IMR-90 (cell line): ENCODE results near the gene UBE2M. TPM values are rescaled to one million over a fixed set of nuclear protein-coding genes. Genes with fewer than 3 reads are reported as not detected.

Source experiments
- ATAC-seq: fragments of 200-7000 bp; cut with Tn5 transposase; 2 replicates; pipeline ENCODE4 v1.9.1; 2020; ENCODE audit warnings: low read depth, mild to moderate bottlenecking, moderate library complexity
- BruUV-seq: library from RNA; stranded (reverse); fragments of 400-500 nt; replicated peaks from 2 replicates; lab custom pipeline; 2021; lab: Mats Ljungman, UMichigan
- CTCF ChIA-PET: fragments of 300-600 bp; formaldehyde crosslinking; extraction: SDS; loops from one replicate; lab custom pipeline; 2021; ENCODE audit warnings: antibody characterized with exemption; lab: Yijun Ruan, JAX
- POLR2A ChIA-PET: fragments of 300-600 bp; sonication (Branson Sonifier 250); formaldehyde crosslinking; loops from one replicate; lab custom pipeline; 2022; ENCODE audit warnings: antibody characterized with exemption; ENCODE audit not compliant: unreplicated experiment; lab: Charles Lee
- DNase-seq: peaks from one replicate; pipeline ENCODE4 v3.0.0; 2013
- H2AFZ ChIP-seq: replicated peaks from 2 replicates; pipeline ENCODE3; 2013; ENCODE audit warnings: low read length, mild to moderate bottlenecking; ENCODE audit not compliant: poor library complexity
- H2AK5ac ChIP-seq: 2 replicates; pipeline ENCODE4 v1.6.1; 2013; ENCODE audit warnings: low read depth, low read length, inconsistent platforms
- H2AK9ac ChIP-seq: replicated peaks from 2 replicates; pipeline ENCODE3; 2013; ENCODE audit warnings: mild to moderate bottlenecking, low read depth, low read length, moderate library complexity; ENCODE audit not compliant: poor library complexity
- H2BK120ac ChIP-seq: 2 replicates; pipeline ENCODE4 v1.6.1; 2013; ENCODE audit warnings: low read depth, low read length, inconsistent platforms
- H2BK15ac ChIP-seq: 3 replicates; pipeline ENCODE4 v1.6.1; 2013; ENCODE audit warnings: low read depth, low read length, inconsistent platforms
- H2BK20ac ChIP-seq: 2 replicates; pipeline ENCODE4 v1.6.1; 2013; ENCODE audit warnings: low read depth, mild to moderate bottlenecking, inconsistent platforms, low read length, moderate library complexity
- H2BK5ac ChIP-seq: 2 replicates; pipeline ENCODE4 v1.6.1; 2013; ENCODE audit warnings: mild to moderate bottlenecking, low read depth, low read length, inconsistent platforms; ENCODE audit not compliant: poor library complexity, severe bottlenecking
- H3K14ac ChIP-seq: replicated peaks from 2 replicates; pipeline ENCODE4 v1.6.1; 2013; ENCODE audit warnings: low read depth, low read length, inconsistent platforms
- H3K18ac ChIP-seq: 2 replicates; pipeline ENCODE4 v1.6.1; 2013; ENCODE audit warnings: low read depth, low read length, control low read depth
- H3K23ac ChIP-seq: 2 replicates; pipeline ENCODE4 v1.6.1; 2013; ENCODE audit warnings: low read depth, low read length, inconsistent platforms
- H3K27ac ChIP-seq: 2 replicates; pipeline ENCODE4 v1.5.1; 2013; ENCODE audit warnings: mild to moderate bottlenecking, control low read depth, low read length; ENCODE audit not compliant: insufficient read depth
- H3K27me3 ChIP-seq: 2 replicates; pipeline ENCODE4 v1.6.1; 2013; ENCODE audit warnings: low read length; ENCODE audit not compliant: control insufficient read depth, insufficient read depth
- H3K36me3 ChIP-seq: 2 replicates; pipeline ENCODE4 v1.6.1; 2013; ENCODE audit warnings: low read length, mixed read lengths; ENCODE audit not compliant: control insufficient read depth, insufficient read depth
- H3K4ac ChIP-seq: 2 replicates; pipeline ENCODE4 v1.6.1; 2013; ENCODE audit warnings: low read depth, low read length, inconsistent platforms
- H3K4me1 ChIP-seq: 2 replicates; pipeline ENCODE4 v1.6.1; 2013; ENCODE audit warnings: low read length, mixed read lengths; ENCODE audit not compliant: control insufficient read depth, insufficient read depth
- H3K4me2 ChIP-seq: 2 replicates; pipeline ENCODE4 v1.6.1; 2013; ENCODE audit warnings: low read depth, mild to moderate bottlenecking, control low read depth, low read length, moderate library complexity
- H3K4me3 ChIP-seq: 2 replicates; pipeline ENCODE4 v1.5.1; 2013; ENCODE audit warnings: low read depth, mild to moderate bottlenecking, control low read depth, low read length, moderate library complexity; ENCODE audit not compliant: insufficient read depth
- H3K56ac ChIP-seq: 2 replicates; pipeline ENCODE4 v1.6.1; 2013; ENCODE audit warnings: low read length, inconsistent platforms; ENCODE audit not compliant: insufficient read depth; ENCODE audit errors: extremely low read depth
- H3K79me1 ChIP-seq, 2 experiments: 2 replicates each; pipeline ENCODE4 v1.6.1; 2013; ENCODE audit warnings: low read length in 2 of 2, inconsistent platforms in 1 of 2, low read depth in 1 of 2
- H3K9ac ChIP-seq: 2 replicates; pipeline ENCODE4 v1.6.1; 2013; ENCODE audit warnings: low read depth, low read length, control low read depth
- H3K9me1 ChIP-seq: 2 replicates; pipeline ENCODE4 v1.6.1; 2013; ENCODE audit warnings: low read length, inconsistent platforms; ENCODE audit not compliant: insufficient read depth
- H3K9me3 ChIP-seq: 2 replicates; pipeline ENCODE4 v1.6.1; 2013; ENCODE audit warnings: low read length; ENCODE audit not compliant: control insufficient read depth, insufficient read depth
- H4K20me1 ChIP-seq: 2 replicates; pipeline ENCODE4 v1.6.1; 2013; ENCODE audit warnings: low read length, inconsistent platforms; ENCODE audit not compliant: insufficient read depth
- H4K5ac ChIP-seq: 2 replicates; pipeline ENCODE4 v1.6.1; 2013; ENCODE audit warnings: mild to moderate bottlenecking, low read depth, low read length, control low read depth
- H4K8ac ChIP-seq, 2 experiments: 2 replicates each; pipeline ENCODE4 v1.6.1; 2013; ENCODE audit warnings: low read depth in 2 of 2, low read length in 2 of 2, control low read depth in 1 of 2, inconsistent platforms in 1 of 2
- H4K91ac ChIP-seq: 2 replicates; pipeline ENCODE4 v1.6.1; 2013; ENCODE audit warnings: low read depth, low read length, inconsistent platforms; ENCODE audit not compliant: insufficient read depth
- BHLHE40 ChIP-seq: fragments of 150-350 bp; IDR thresholded peaks from 2 replicates; pipeline ENCODE4 v1.6.1; 2016; ENCODE audit warnings: mild to moderate bottlenecking, low read depth, low read length
- MAZ ChIP-seq: IDR thresholded peaks from 2 replicates; pipeline ENCODE4 v1.6.1; 2012; ENCODE audit warnings: low read depth, mild to moderate bottlenecking, low read length, improper control_type of control experiment, moderate library complexity, borderline replicate concordance
- RCOR1 ChIP-seq: IDR thresholded peaks from 2 replicates; pipeline ENCODE4 v1.6.1; 2012; ENCODE audit warnings: mild to moderate bottlenecking, low read length, improper control_type of control experiment; ENCODE audit not compliant: insufficient replicate concordance
- RFX5 ChIP-seq: IDR thresholded peaks from 2 replicates; pipeline ENCODE4 v1.8.0; 2012; ENCODE audit warnings: low read depth, mild to moderate bottlenecking, low read length, moderate library complexity
- SMC3 ChIP-seq: fragments of 150-350 bp; IDR thresholded peaks from 2 replicates; pipeline ENCODE4 v1.6.1; 2016; ENCODE audit warnings: low read depth, mild to moderate bottlenecking, antibody characterized with exemption, low read length, moderate library complexity
- WGBS, 2 experiments: methylation state at CpG; one replicate each; pipeline versions ENCODE4 v1.1.5 to v1.1.7; 2013; ENCODE audit warnings: missing lambda C conversion rate in 2 of 2; ENCODE audit not compliant: insufficient read length in 1 of 2; ENCODE audit errors: extremely low coverage in 2 of 2; 5-methylcytosine and 5-hydroxymethylcytosine counted together
- dilution Hi-C: fragments of 300-500 bp; cut with HindIII; formaldehyde crosslinking; loops from one replicate; pipeline ENCODE4 v1.14.3; 2018; ENCODE audit warnings: low sequenced_read_pairs; ENCODE audit not compliant: unreplicated experiment
- in situ Hi-C: fragments of 300-500 bp; cut with MboI; formaldehyde crosslinking; loops from 3 replicates; pipeline ENCODE4 v1.14.3; 2019; ENCODE audit warnings: low sequenced_read_pairs, inconsistent platforms, mixed read lengths
- intact Hi-C: fragments of 100-400 bp; cut with micrococcal nuclease; formaldehyde crosslinking; loops from 2 replicates; pipeline ENCODE4 v1.10.0; 2022
- polyA plus RNA-seq, 3 experiments: library from polyadenylated mRNA; depleted of rRNA; stranded (reverse); fragments of >200 nt; gene quantifications; 2 replicates each; pipeline ENCODE4 v1.2.3, GENCODE V29; 2012; ENCODE audit warnings: low replicate concordance in 1 of 3
- total RNA-seq: library from RNA; depleted of rRNA; stranded (reverse); fragments of >200 nt; gene quantifications from 2 replicates; pipeline ENCODE4 v1.2.3, GENCODE V29; 2012

The UBE2M gene
- total and polyA plus RNA-seq, 2 of the 4 experiments (the other 2 are of a cell fraction), result 55.9 to 66.6 TPM

DNA sequence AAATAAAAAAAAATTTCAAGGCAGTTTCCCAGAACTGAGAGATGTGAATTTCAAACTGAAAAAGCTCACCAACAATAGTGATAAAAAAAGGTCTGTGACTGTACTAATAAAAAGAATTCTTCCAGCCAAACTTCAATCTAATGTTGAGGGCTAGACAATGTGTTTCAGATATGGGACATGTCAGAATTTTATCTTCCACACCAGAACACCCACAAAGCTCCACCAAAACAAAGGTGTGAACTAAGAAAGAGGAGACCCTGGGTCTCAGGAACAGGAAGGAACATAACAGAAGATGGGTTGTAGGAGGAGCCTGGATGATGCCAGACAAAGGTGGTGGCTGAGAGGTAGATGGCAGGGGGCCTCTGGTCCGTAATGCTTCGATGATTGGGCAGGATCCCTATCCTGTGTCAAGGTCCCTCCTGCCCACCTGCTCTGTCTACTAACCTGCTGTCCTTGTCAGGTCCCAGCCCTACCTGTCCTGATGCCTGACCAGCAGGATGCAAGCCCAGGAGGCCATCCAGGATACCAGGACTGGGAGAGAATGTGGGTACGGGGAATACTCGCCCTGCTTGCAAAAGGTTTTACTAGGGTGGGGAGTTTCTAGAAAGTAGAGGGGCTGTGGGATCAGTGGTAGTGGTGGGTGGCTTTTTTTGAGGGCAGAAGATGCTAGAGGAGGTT, 10.2 kb upstream of the UBE2M start:
- CTCF ChIA-PET, result no interaction called here
- Histone ChIP-seq H3K4me3 (no peak overlapping the region), H2BK20ac (no peak overlapping the region), H4K20me1 (0 out of 2 replicates have a peak, but pooled peaks cover 4% of the 10 kb centered on the region), H3K9ac (no peak overlapping the region), H3K36me3 (peaks cover 13% of the 10 kb centered on the region; the same call in 1 of the 2 replicates), H2AK5ac (no peak overlapping the region), H3K4me2 (no peak overlapping the region), H4K91ac (no peak overlapping the region), H3K27me3 (no peaks in the 10 kb centered on the region), H3K9me1 (peaks cover 9% of the 10 kb centered on the region), H3K4ac (no peak overlapping the region), H4K8ac (no peak overlapping the region), H3K79me1 (peaks cover 9 to 22% of the 10 kb centered on the region in 2 experiments; a peak in 3 of 4 replicates), H3K9me3 (no peaks in the 10 kb centered on the region), H3K23ac (no peak overlapping the region), H2BK5ac (no peak overlapping the region), H2BK15ac (no peak overlapping the region), H3K4me1 (peaks cover 2% of the 10 kb centered on the region; the same call in 1 of the 2 replicates), H4K5ac (no peak overlapping the region), H3K56ac (no peak overlapping the region), H3K27ac (no peak overlapping the region), H2AFZ (no peak overlapping the region), H3K18ac (no peak overlapping the region), H3K14ac (no peak overlapping the region), H2BK120ac (no peak overlapping the region), H2AK9ac (no peak overlapping the region)
- in situ Hi-C loops, result no loop called here
- no peak for TF ChIP-seq MAZ
- TF ChIP-seq BHLHE40, result no peak
- TF ChIP-seq SMC3, result no peak
- no peak for TF ChIP-seq RCOR1
- no peak for TF ChIP-seq RFX5
- ATAC-seq, result no peak
- POLR2A ChIA-PET, result no interaction called here
- dilution Hi-C loops, result no loop called here
- no peak for DNase-seq
- BruUV-seq, result no TSS peak
- WGBS, 2 experiments, result no CpG with 5 or more reads among the region's 4 CpGs
- intact Hi-C loops, result no loop called here
